B cell (primary cell): ENCODE results near the gene SMIM36. TPM values are rescaled to one million over a fixed set of nuclear protein-coding genes. Genes with fewer than 3 reads are reported as not detected.

Experiments used
- ATAC-seq: fragments of 200-7000 bp; cut with Tn5 transposase; one replicate; pipeline ENCODE4 v1.10.0; 2021; ENCODE audit warnings: low read depth, mild to moderate bottlenecking, moderate number of reproducible peaks, moderate library complexity
- CTCF ChIA-PET: fragments of 350-600 bp; sonication (Branson Sonifier 250); formaldehyde crosslinking; loops from one replicate; lab custom pipeline; 2021; ENCODE audit warnings: antibody characterized with exemption, inconsistent platforms; lab: Charles Lee
- POLR2A ChIA-PET: fragments of 350-600 bp; sonication (Branson Sonifier 250); formaldehyde crosslinking; loops from one replicate; lab custom pipeline; 2021; ENCODE audit warnings: antibody characterized with exemption; lab: Charles Lee
- DNase-seq: peaks from one replicate; pipeline ENCODE4 v3.0.0; 2013
- H2AFZ ChIP-seq: 2 replicates; pipeline ENCODE4 v1.6.1; 2012; ENCODE audit warnings: mild to moderate bottlenecking, low read depth, low read length; ENCODE audit not compliant: insufficient read depth, poor library complexity, severe bottlenecking
- H3K27ac ChIP-seq, 2 donors: 1 replicate in 1 of 2; 2 replicates in 1 of 2; pipeline ENCODE4 v1.5.1; 2012 to 2013; ENCODE audit warnings: low read length in 2 of 2, mild to moderate bottlenecking in 2 of 2, moderate library complexity in 1 of 2
- H3K27me3 ChIP-seq, 4 experiments: fragments of 200-600 bp in 1 of 4; sonication (generic) in 1 of 4; replicated peaks in 1 of 4; 1 replicate in 2 of 4; 2 replicates in 2 of 4; pipeline versions ENCODE4 v1.6.1 to v1.7.0; 2013 to 2016; ENCODE audit warnings: low read length in 3 of 4, mild to moderate bottlenecking in 2 of 4, mixed read lengths in 1 of 4, moderate library complexity in 1 of 4; ENCODE audit not compliant: insufficient read depth in 4 of 4, control insufficient read depth in 3 of 4; ENCODE audit errors: control extremely low read depth in 1 of 4
- H3K36me3 ChIP-seq, 2 experiments: replicated peaks in 1 of 2; 1 replicate in 1 of 2; 2 replicates in 1 of 2; pipeline versions ENCODE4 v1.6.1 to v1.7.1; 2013; ENCODE audit warnings: low read length in 1 of 2; ENCODE audit not compliant: insufficient read depth in 2 of 2, control insufficient read depth in 1 of 2; ENCODE audit errors: control extremely low read depth in 1 of 2, extremely low read depth in 1 of 2
- H3K4me1 ChIP-seq, 2 donors: fragments of 200-600 bp in 1 of 2; sonication (generic) in 1 of 2; 1 replicate in 1 of 2; 2 replicates in 1 of 2; pipeline versions ENCODE4 v1.5.1 to v1.6.1; 2013 to 2017; ENCODE audit warnings: low read length in 2 of 2; ENCODE audit not compliant: control insufficient read depth in 2 of 2, insufficient read depth in 2 of 2
- H3K4me2 ChIP-seq: replicated peaks from 2 replicates; pipeline ENCODE3; 2012; ENCODE audit warnings: mild to moderate bottlenecking, low read depth, low read length; ENCODE audit not compliant: poor library complexity, severe bottlenecking
- H3K4me3 ChIP-seq, 5 experiments: fragments of 200-600 bp in 1 of 5; sonication (generic) in 1 of 5; 1 replicate in 3 of 5; 2 replicates in 2 of 5; pipeline versions ENCODE4 v1.5.1 to v1.7.0; 2011 to 2016; ENCODE audit warnings: low read length in 4 of 5, mild to moderate bottlenecking in 4 of 5, low read depth in 2 of 5, control low read depth in 1 of 5, moderate library complexity in 1 of 5; ENCODE audit not compliant: insufficient read depth in 1 of 5; ENCODE audit errors: control extremely low read depth in 1 of 5, extremely low read depth in 1 of 5
- H3K79me2 ChIP-seq: fragments of 200-600 bp; sonication (generic); one replicate; pipeline ENCODE4 v1.6.0; 2016; ENCODE audit warnings: low read length; ENCODE audit not compliant: control insufficient read depth, insufficient read depth
- H3K9ac ChIP-seq: fragments of 200-600 bp; sonication (generic); 2 replicates; pipeline ENCODE4 v1.6.1; 2017; ENCODE audit warnings: mild to moderate bottlenecking, low read length, moderate library complexity
- H3K9me3 ChIP-seq, 3 donors: one replicate each; pipeline versions ENCODE4 v1.6.1 to v1.7.1; 2013; ENCODE audit warnings: low read length in 2 of 3; ENCODE audit not compliant: control insufficient read depth in 2 of 3, insufficient read depth in 1 of 3; ENCODE audit errors: control extremely low read depth in 1 of 3
- H4K20me1 ChIP-seq: 2 replicates; pipeline ENCODE4 v1.6.0; 2012; ENCODE audit warnings: mild to moderate bottlenecking, low read length; ENCODE audit not compliant: insufficient read depth, control insufficient read depth, poor library complexity, severe bottlenecking
- H3K27ac Mint-ChIP-seq: one replicate; pipeline ENCODE4 v1.8.0; 2021; ENCODE audit warnings: mixed read lengths
- H3K27me3 Mint-ChIP-seq: one replicate; pipeline ENCODE4 v1.8.0; 2021; ENCODE audit warnings: mixed read lengths
- H3K4me1 Mint-ChIP-seq: one replicate; pipeline ENCODE4 v1.8.0; 2021; ENCODE audit warnings: mixed read lengths
- H3K4me3 Mint-ChIP-seq: one replicate; pipeline ENCODE4 v1.8.0; 2021; ENCODE audit warnings: mixed read lengths
- H3K9me3 Mint-ChIP-seq: one replicate; pipeline ENCODE4 v1.8.0; 2022; ENCODE audit warnings: mixed read lengths; ENCODE audit not compliant: insufficient read depth
- CTCF ChIP-seq: fragments of 200-600 bp; IDR thresholded peaks from one replicate; pipeline ENCODE4 v1.8.0; 2022; ENCODE audit warnings: antibody characterized with exemption, mild to moderate bottlenecking
- EZH2 ChIP-seq: IDR thresholded peaks from 2 replicates; pipeline ENCODE4 v1.6.1; 2012; ENCODE audit warnings: borderline replicate concordance, low read depth, mild to moderate bottlenecking, moderate library complexity, low read length; ENCODE audit not compliant: insufficient read depth, poor library complexity, severe bottlenecking
- WGBS: methylation state at CpG from one replicate; pipeline ENCODE4 v1.1.5; 2013; ENCODE audit warnings: missing lambda C conversion rate; ENCODE audit not compliant: insufficient coverage; 5-methylcytosine and 5-hydroxymethylcytosine counted together
- intact Hi-C: fragments of 100-400 bp; cut with micrococcal nuclease; formaldehyde crosslinking; loops from one replicate; pipeline ENCODE4 v1.10.0; 2022
- polyA plus RNA-seq: library from polyadenylated mRNA; depleted of rRNA; stranded (reverse); fragments of >200 nt; gene quantifications from 2 replicates; pipeline ENCODE4 v1.2.3, GENCODE V29; 2012
- total RNA-seq, 2 donors: library from RNA; stranded (reverse); fragments of 120-200 nt in 1 of 2; gene quantifications; 1 replicate in 1 of 2; 2 replicates in 1 of 2; pipeline versions ENCODE4 v1.2.3 to v1.2.4, GENCODE V29; 2013 to 2022

The SMIM36 gene
- total and polyA plus RNA-seq, 2 donors (not counting 1 experiment from before 2014, with no cell fraction given) = not detected

- H3K9me3 Mint-ChIP-seq = no peaks in the 10 kb centered on the region
- CTCF ChIA-PET = interaction anchor here (1.0 kb wide), 1 partner anchor 9 kb away, joined by 3 read pairs; no protein-coding TSS in a partner anchor
Measured at GRCh38 chr17:55448681-55449080, 62.6 kb downstream of the SMIM36 start.

More at GRCh38 chr17:55448681-55449080, 62.6 kb downstream of the SMIM36 start:
- Histone ChIP-seq H3K4me1 (peaks cover 13% of the 10 kb centered on the region in 2 donors), H4K20me1 (no peaks in the 10 kb centered on the region), H3K9ac (no peak overlapping the region), H3K9me3 (no peaks in the 10 kb centered on the region), H3K27me3 (peaks cover 0 to 3% (median 0%) of the 10 kb centered on the region in 4 experiments), H3K27ac (no peak overlapping the region), H3K4me2 (no peak overlapping the region), H3K4me3 (no peak overlapping the region), H2AFZ (no peak overlapping the region), H3K79me2 (no peaks in the 10 kb centered on the region), H3K36me3 (no peaks in the 10 kb centered on the region)
- Mint-ChIP-seq H3K4me3 (no peak overlapping the region), H3K27ac (no peak overlapping the region), H3K4me1 (peaks cover 16% of the 10 kb centered on the region), H3K27me3 (peaks cover 19% of the 10 kb centered on the region)
- TF ChIP-seq EZH2 = no peak
- no peak for TF ChIP-seq CTCF
- POLR2A ChIA-PET = no interaction called here
- ATAC-seq = no peak
- DNase-seq = no peak
- intact Hi-C loops = loop anchor here (5.0 kb wide), 1 partner anchor 36 kb away; no protein-coding TSS in a partner anchor
- WGBS = 92% methylated on average over 2 of the region's 4 CpGs
